Activated CD4-positive, alpha-beta T cell treated with anti-CD3 and anti-CD28 coated beads for 48 hours (primary cell): ENCODE data around the gene CPLX1.
"Not testable (repeated sequence)": the region's sequence is repeated elsewhere in the genome, so short reads cannot be mapped to it uniquely, and the experiment has no call there.

Experiments
- DNase-seq: peaks from one replicate; pipeline ENCODE4 v3.0.0-alpha.2; 2020

CPLX1 gene

DNA sequence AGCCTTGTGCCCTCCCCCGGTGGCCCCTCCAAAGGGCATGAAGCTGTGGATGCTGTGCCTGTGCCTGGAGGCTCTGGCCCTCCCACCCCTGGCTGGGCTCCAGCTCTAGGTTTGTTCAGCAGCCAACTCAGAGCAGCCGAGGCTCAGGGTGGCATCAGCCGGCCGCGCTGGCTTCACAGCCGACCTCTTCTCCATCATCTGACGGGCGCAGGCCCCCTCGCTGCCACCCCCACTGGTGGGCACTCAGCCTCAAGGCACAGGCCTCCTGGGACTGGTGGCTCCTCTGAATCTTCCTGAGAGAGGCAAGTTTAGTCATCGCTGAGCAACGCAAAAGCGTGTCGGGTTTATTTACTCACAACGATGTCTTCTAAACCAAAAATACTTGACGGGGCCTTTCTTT is 74.3 kb downstream of the CPLX1 start:
- no peak for DNase-seq

DNA sequence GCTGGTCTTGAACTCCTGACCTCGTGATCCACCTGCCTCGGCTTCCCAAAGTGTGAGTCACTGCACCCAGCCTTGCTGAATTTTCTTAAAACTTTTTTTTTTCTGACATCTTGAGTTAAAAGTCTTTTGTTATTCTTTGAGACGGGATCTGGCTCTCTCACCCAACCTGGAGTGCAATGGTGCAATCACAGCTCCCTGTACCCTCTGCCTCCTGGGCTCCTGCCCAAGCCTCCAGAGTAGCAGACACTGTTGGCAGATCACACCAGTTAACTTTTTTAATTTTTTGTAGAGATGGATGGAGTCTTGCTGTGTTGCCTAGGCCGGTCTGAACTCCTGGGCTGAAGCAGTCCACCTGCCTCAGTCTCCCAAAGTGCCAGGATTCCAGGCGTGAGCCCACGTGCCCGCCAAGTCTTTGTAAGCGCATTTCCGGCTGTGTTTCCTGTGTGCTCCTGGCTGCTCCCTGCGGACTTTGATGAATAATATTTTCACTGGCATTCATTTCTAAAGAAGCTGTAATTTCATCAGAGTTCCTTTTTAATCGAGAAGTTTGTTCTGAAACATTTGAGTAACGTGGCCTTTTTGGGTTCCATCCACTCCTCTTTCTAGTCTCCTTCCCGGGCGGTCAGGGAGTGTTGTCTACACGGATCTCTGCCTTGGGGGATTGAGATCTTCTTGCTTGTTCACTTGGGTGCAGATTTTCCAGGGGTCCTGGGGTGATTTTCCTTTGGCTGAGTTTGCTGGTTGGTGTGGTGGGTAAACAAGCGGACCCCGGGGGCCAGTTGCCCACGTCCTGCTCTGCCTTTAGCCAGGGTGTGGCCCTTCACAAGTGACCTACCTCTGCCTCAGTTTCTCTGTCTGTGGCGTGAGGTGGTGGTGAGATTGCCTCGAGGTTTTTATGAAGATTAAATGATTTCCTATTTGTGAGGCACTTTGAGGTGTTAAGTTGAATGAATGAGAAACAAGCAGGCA is 75.9 kb downstream of the CPLX1 start:
- no peak for DNase-seq

DNA sequence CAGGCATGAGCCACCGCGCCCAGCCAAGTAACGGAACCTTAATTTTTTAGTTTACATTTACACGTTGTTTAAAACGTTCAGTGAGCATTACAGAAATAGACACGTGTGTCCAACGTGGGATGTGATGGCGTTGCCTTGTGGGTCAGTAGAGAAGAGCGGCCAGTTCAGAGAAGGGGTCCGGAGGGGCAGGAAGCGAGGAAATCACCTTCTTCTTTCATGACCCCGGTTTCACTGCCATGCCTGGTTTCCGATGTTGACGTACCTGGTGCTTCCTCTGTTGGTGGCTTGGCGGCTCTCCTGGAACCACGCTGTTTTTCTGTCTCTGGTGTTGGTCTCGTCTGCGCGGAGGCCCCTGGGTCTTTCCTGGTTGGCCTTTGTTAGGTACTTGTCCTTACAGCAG is 77.5 kb downstream of the CPLX1 start:
- DNase-seq, result no peak

DNA sequence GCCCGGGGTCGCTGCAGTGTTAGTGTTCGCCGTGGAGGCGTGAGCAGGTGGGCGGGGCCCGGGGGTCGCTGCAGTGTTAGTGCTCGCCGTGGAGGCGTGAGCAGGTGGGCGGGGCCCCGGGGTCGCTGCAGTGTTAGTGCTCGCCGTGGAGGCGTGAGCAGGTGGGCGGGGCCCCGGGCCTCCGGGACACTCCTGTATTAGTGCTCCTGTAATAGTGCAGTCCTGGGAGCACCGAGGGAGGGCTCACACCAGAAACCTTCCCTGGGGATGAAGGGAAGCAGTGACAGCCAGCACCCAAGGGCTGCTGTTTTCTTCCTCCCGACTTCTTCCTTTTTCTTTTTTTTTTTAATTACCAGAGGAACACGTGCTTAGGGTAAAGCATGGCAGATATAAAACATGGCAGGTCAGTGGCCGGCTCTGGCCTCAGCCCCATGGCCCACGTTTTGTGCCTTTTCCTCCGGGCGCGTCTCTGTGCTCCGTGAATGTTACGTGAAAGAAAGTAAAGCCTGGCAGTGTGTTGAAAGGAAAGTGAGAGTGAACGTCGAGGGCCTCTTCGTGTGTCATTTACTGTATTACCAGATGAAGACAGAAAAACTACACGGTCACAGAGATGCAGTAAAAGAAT is 78.3 kb downstream of the CPLX1 start:
- no peak for DNase-seq

- DNase-seq, result no peak
These were observed 81.6 kb downstream of the CPLX1 start for GRCh38 chr4:744212-744841.

DNA sequence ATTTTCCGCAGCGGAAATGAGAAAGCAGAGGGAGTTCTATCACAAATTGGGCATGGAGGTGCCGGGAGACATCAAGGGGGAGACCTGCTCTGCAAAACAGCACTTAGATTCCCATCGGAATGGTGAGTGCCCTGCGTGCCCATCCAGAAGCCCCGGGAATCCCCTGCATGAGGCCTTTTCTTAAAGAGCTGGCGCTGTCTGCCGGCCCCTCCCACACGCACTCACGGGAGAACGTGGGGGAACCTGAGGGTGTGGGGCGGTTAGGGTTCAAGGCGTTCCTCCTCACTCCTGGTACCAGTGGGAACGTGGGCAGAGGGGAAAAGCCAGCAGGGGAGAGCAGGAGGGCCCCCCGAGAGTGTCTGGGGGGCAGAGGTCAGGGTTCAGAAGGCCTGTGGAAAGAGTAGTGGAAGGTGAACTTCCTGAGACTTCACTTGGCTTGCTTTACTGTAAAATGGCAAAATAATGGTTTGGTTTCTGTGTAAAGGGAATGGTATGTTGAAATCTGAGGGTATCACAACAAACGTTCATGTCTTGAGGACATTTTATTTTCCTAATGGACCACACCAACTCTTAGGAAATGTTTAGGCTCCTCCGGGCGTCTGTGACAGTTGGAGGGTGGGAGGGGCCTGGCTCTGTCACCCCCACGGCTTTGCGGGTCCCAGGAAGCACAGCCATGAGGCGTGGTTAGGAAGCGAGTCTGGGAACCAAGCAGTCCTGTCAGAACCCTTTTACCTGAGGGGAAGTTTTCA is 82.3 kb downstream of the CPLX1 start:
- DNase-seq, result no peak

GRCh38 chr4:742742-743311 is 83.1 kb downstream of the CPLX1 start:
- DNase-seq, result peak; percentile 85

- no peak for DNase-seq
These were observed 83.7 kb downstream of the CPLX1 start for GRCh38 chr4:742096-742741.

DNA sequence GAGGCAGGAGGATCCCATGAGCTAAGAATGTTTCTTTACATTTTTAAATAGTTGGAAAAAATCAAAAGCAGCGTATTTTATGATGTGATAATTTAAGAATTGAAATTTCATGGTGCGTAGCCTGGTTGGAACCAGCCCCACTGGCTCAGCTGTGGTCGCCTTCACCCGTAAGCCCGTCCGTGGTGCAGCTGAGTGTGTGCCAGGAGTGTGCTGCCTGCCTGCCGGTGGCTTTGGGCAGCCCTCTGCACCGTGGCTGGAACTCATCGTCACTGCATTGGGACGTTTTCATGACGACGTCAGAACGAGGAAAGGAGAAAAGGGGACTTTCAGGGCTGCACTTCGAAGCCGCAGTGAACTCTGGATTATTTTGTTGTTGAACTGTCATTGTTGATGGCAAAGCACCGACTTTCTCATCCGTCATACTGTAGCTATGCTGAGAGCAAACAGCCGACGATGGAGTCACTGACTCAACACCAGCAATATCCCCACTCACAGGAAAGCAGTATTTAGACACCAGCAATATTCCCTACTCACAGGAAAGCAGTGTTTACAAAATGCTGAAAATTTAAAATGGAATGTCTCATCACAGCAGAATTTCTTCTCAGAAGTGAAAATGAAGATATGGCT is 85.2 kb downstream of the CPLX1 start:
- no peak for DNase-seq

- DNase-seq, result no peak
These were observed 85.9 kb downstream of the CPLX1 start for GRCh38 chr4:740011-740410.

GRCh38 chr4:739569-739968 is 86.4 kb downstream of the CPLX1 start:
- DNase-seq, result no peak

DNA sequence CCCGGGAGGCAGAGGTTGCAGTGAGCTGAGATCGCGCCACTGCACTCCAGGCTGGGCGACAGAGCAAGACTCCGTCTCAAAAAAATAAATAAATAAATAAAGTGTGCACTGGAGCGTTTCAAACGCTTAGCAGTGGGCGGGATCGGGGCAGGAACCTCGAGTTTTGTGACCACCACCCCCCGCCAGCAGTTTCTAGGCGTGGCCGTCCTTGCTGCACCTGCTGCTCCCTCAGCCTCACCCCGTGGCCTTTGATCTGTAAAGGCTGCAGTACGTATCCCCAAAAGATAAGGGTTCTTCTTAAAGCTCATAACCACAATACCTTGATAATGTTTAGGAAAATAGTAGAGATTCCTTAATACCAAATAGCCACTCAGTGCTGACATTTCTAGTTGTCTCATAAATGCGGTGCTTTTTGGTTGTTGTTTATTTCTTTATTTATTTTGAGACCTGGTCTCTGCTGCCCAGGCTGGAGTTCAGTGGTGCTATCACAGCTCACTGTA is 87.1 kb downstream of the CPLX1 start:
- no peak for DNase-seq

DNA sequence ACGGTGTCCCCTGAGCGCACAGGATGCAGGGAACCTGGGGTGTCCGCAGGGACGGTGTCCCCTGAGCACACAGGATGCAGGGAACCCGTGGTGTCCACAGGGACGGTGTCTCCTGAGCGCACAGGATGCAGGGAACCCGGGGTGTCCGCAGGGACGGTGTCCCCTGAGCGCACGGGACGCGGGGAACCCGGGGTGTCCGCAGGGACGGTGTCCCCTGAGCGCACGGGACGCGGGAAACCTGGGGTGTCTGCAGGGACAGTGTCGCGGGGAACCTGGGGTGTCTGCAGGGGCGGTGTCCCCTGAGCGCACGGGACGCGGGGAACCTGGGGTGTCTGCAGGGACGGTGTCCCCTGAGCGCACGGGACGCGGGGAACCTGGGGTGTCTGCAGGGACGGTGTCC is 89.4 kb downstream of the CPLX1 start:
- DNase-seq, result not testable (repeated sequence)

DNA sequence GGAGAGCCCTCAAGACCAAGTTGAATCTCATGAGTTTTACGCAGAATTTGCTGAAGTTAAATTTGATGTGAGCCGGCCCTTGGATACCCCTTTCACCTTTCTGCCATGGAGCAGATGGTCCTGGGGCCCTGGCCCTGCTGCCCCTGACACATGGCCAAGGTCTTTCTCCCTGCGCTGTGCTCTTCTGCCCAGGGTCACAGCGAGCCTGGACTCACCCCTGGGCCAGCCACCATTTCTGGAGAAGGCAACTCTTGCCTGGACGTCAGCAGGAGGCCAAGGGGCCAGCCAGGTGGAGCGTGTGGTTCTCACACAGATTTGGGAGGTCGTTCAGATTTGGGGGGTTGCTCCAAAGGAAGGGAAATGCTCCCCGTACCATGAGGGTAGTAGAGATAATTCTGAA is 90.3 kb downstream of the CPLX1 start:
- no peak for DNase-seq
